Mesenchymal stem cell (in vitro differentiated cells and primary cell): Measurements from ENCODE around the gene HSD3B7.

Experiments used
- DNase-seq: peaks from one replicate; pipeline ENCODE4 v3.0.0-alpha.2; 2013
- H2AFZ ChIP-seq: one replicate; pipeline ENCODE4 v1.6.1; 2013; ENCODE audit warnings: low read depth, mild to moderate bottlenecking, control low read depth, inconsistent platforms, low read length, moderate library complexity
- H2AK5ac ChIP-seq: 2 replicates; pipeline ENCODE4 v1.6.1; 2013; ENCODE audit warnings: low read length, moderate library complexity, mild to moderate bottlenecking, inconsistent platforms; ENCODE audit not compliant: severe bottlenecking
- H2BK120ac ChIP-seq: one replicate; pipeline ENCODE4 v1.6.1; 2013; ENCODE audit warnings: low read depth, mild to moderate bottlenecking, inconsistent platforms, low read length, moderate library complexity
- H2BK12ac ChIP-seq, 2 experiments: one replicate each; pipeline ENCODE4 v1.6.1; 2013; ENCODE audit warnings: inconsistent platforms in 2 of 2, low read length in 2 of 2, mild to moderate bottlenecking in 2 of 2, moderate library complexity in 2 of 2, control low read depth in 1 of 2
- H2BK15ac ChIP-seq: one replicate; pipeline ENCODE4 v1.6.1; 2013; ENCODE audit warnings: mild to moderate bottlenecking, low read depth, inconsistent platforms; ENCODE audit not compliant: poor library complexity, severe bottlenecking
- H2BK5ac ChIP-seq: 2 replicates; pipeline ENCODE4 v1.6.1; 2013; ENCODE audit warnings: low read depth, mild to moderate bottlenecking, low read length, control low read depth, inconsistent platforms; ENCODE audit not compliant: poor library complexity, severe bottlenecking
- H3K14ac ChIP-seq, 2 experiments: one replicate each; pipeline ENCODE4 v1.6.1; 2013; ENCODE audit warnings: inconsistent platforms in 2 of 2, low read length in 2 of 2, control low read depth in 1 of 2, mild to moderate bottlenecking in 1 of 2, moderate library complexity in 1 of 2
- H3K18ac ChIP-seq, 2 experiments: one replicate each; pipeline ENCODE4 v1.6.1; 2013; ENCODE audit warnings: inconsistent platforms in 2 of 2, low read length in 2 of 2, control low read depth in 1 of 2, low read depth in 1 of 2, mild to moderate bottlenecking in 1 of 2
- H3K23ac ChIP-seq, 2 experiments: one replicate each; pipeline ENCODE4 v1.6.1; 2013; ENCODE audit warnings: inconsistent platforms in 2 of 2, low read length in 2 of 2, mild to moderate bottlenecking in 2 of 2, moderate library complexity in 2 of 2, control low read depth in 1 of 2
- H3K27ac ChIP-seq: 2 replicates; pipeline ENCODE4 v1.5.1; 2013; ENCODE audit warnings: mild to moderate bottlenecking, moderate library complexity, low read length, control low read depth, inconsistent platforms; ENCODE audit not compliant: poor library complexity, severe bottlenecking
- H3K27me3 ChIP-seq, 2 experiments: 2 replicates each; pipeline versions ENCODE4 v1.6.1 to v1.7.0; 2013; ENCODE audit warnings: low read length in 2 of 2, mild to moderate bottlenecking in 2 of 2, moderate library complexity in 2 of 2, control low read depth in 1 of 2, inconsistent platforms in 1 of 2; ENCODE audit not compliant: control insufficient read depth in 1 of 2, insufficient read depth in 1 of 2
- H3K36me3 ChIP-seq, 2 experiments: 2 replicates each; pipeline versions ENCODE4 v1.6.1 to v1.7.0; 2013; ENCODE audit warnings: low read length in 2 of 2, control low read depth in 1 of 2, inconsistent platforms in 1 of 2, low read depth in 1 of 2, mild to moderate bottlenecking in 1 of 2; ENCODE audit not compliant: insufficient read depth in 2 of 2, control insufficient read depth in 1 of 2
- H3K4ac ChIP-seq, 2 experiments: one replicate each; pipeline ENCODE4 v1.6.1; 2013; ENCODE audit warnings: inconsistent platforms in 2 of 2, low read length in 2 of 2, mild to moderate bottlenecking in 2 of 2, moderate library complexity in 2 of 2, control low read depth in 1 of 2, low read depth in 1 of 2
- H3K4me1 ChIP-seq: 2 replicates; pipeline ENCODE4 v1.6.1; 2013; ENCODE audit warnings: low read depth, low read length, control low read depth; ENCODE audit not compliant: control insufficient read depth, insufficient read depth
- H3K4me2 ChIP-seq: 2 replicates; pipeline ENCODE4 v1.6.1; 2013; ENCODE audit warnings: low read length, mild to moderate bottlenecking, inconsistent platforms; ENCODE audit not compliant: poor library complexity, severe bottlenecking
- H3K4me3 ChIP-seq, 2 experiments: 2 replicates each; pipeline versions ENCODE4 v1.5.1 to v1.7.0; 2013; ENCODE audit warnings: low read length in 2 of 2, mild to moderate bottlenecking in 2 of 2, control low read depth in 1 of 2, low read depth in 1 of 2; ENCODE audit not compliant: insufficient read depth in 1 of 2
- H3K79me1 ChIP-seq: replicated peaks from 2 replicates; pipeline ENCODE4 v1.6.1; 2013; ENCODE audit warnings: mild to moderate bottlenecking, control low read depth, low read length, inconsistent platforms; ENCODE audit not compliant: poor library complexity, severe bottlenecking
- H3K9ac ChIP-seq: 2 replicates; pipeline ENCODE4 v1.7.0; 2013; ENCODE audit warnings: mild to moderate bottlenecking, low read length, moderate library complexity
- H3K9me3 ChIP-seq: 2 replicates; pipeline ENCODE4 v1.7.0; 2013; ENCODE audit warnings: mild to moderate bottlenecking, low read length; ENCODE audit not compliant: control insufficient read depth
- H4K8ac ChIP-seq: one replicate; pipeline ENCODE4 v1.6.1; 2013; ENCODE audit warnings: inconsistent platforms, mild to moderate bottlenecking, low read length, moderate library complexity
- H4K91ac ChIP-seq: one replicate; pipeline ENCODE4 v1.6.1; 2013; ENCODE audit warnings: mild to moderate bottlenecking, low read length, inconsistent platforms
- WGBS: methylation state at CpG from one replicate; pipeline ENCODE4 v1.1.7; 2013; ENCODE audit warnings: mixed read lengths; 5-methylcytosine and 5-hydroxymethylcytosine counted together

The HSD3B7 gene

GRCh38 chr16:30963925-30964511, 21.0 kb upstream of the HSD3B7 start:
- H3K9ac ChIP-seq, result no peak overlapping the region
- no peak overlapping the region for H3K23ac ChIP-seq
- H3K18ac ChIP-seq, result no peak overlapping the region
- H3K27ac ChIP-seq, result no peak overlapping the region
- H3K79me1 ChIP-seq, result peaks cover 64% of the 10 kb centered on the region
- no peak overlapping the region for H2BK5ac ChIP-seq
- H3K4ac ChIP-seq, result no peak overlapping the region
- no peak overlapping the region for H4K91ac ChIP-seq
- no peak overlapping the region for H3K14ac ChIP-seq
- no peak overlapping the region for H3K4me3 ChIP-seq
- H2BK120ac ChIP-seq, result no peak overlapping the region
- no peak for DNase-seq
- H3K9me3 ChIP-seq, result no peaks in the 10 kb centered on the region
- H2AFZ ChIP-seq, result no peak overlapping the region
- H2BK12ac ChIP-seq, result no peak overlapping the region
- H3K27me3 ChIP-seq, result no peaks in the 10 kb centered on the region
- no peak overlapping the region for H2AK5ac ChIP-seq
- peaks cover 83 to 84% of the 10 kb centered on the region in 2 experiments for H3K36me3 ChIP-seq
- peaks cover 2% of the 10 kb centered on the region for H3K4me1 ChIP-seq
- H4K8ac ChIP-seq, result no peak overlapping the region
- H2BK15ac ChIP-seq, result no peak overlapping the region
- no peak overlapping the region for H3K4me2 ChIP-seq
- 97% methylated on average over 18 of the region's 18 CpGs for WGBS

DNA sequence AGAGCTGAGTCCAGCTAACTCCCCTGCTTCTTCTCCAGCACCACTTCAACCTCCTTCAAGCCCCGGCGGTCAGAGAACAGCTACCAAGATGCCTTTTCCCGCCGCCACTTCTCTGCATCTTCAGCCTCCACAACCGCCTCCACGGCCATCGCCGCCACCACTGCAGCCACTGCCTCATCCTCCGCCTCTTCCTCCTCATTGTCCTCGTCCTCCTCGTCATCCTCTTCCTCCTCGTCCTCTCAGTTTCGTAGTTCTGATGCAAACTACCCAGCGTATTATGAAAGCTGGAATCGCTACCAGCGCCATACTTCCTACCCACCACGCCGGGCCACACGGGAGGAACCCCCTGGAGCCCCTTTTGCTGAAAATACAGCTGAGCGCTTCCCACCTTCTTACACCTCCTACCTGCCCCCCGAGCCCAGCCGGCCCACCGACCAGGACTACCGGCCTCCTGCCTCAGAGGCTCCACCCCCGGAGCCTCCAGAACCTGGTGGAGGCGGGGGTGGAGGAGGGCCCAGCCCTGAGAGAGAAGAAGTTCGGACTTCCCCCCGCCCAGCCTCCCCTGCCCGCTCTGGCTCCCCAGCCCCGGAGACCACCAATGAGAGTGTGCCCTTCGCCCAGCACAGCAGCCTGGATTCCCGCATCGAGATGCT, 20.3 kb upstream of the HSD3B7 start:
- Histone ChIP-seq H3K4me2 (no peak overlapping the region), H2BK120ac (no peak overlapping the region), H3K27me3 (no peaks in the 10 kb centered on the region), H3K4me1 (no peaks in the 10 kb centered on the region), H2BK12ac (no peak overlapping the region), H3K4ac (no peak overlapping the region), H3K36me3 (peaks cover 85 to 86% of the 10 kb centered on the region in 2 experiments), H3K79me1 (peaks cover 63% of the 10 kb centered on the region), H3K23ac (no peak overlapping the region), H2AK5ac (no peak overlapping the region), H2BK15ac (no peak overlapping the region), H2AFZ (no peak overlapping the region), H4K8ac (no peak overlapping the region), H3K14ac (no peak overlapping the region), H3K4me3 (no peak overlapping the region), H3K9ac (no peak overlapping the region), H3K9me3 (no peaks in the 10 kb centered on the region), H4K91ac (no peak overlapping the region), H3K27ac (no peak overlapping the region), H3K18ac (no peak overlapping the region), H2BK5ac (no peak overlapping the region)
- no peak for DNase-seq
- 96% methylated on average over 33 of the region's 33 CpGs for WGBS

DNA sequence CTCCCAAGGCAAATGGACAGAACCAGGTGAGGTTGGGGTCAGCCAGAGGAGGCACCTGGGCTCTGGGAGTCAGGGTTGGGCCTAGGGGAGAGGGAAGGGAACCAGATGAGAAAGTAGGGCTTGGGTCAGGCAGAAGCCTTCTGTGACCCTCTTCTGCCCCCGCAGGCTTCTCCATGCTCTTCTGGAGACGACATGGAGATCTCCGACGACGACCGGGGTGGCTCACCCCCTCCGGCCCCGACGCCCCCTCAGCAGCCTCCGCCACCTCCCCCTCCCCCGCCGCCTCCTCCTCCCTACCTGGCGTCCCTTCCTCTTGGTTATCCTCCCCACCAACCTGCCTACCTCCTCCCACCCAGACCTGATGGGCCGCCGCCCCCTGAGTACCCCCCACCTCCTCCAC, 19.6 kb upstream of the HSD3B7 start:
- Histone ChIP-seq H2AK5ac (no peak overlapping the region), H3K79me1 (peaks cover 58% of the 10 kb centered on the region), H3K4me1 (no peaks in the 10 kb centered on the region), H2BK120ac (no peak overlapping the region), H3K4me3 (no peak overlapping the region), H3K4ac (no peak overlapping the region), H3K4me2 (no peak overlapping the region), H4K91ac (no peak overlapping the region), H3K9me3 (no peaks in the 10 kb centered on the region), H3K14ac (no peak overlapping the region), H3K23ac (no peak overlapping the region), H2BK15ac (no peak overlapping the region), H3K18ac (no peak overlapping the region), H2BK12ac (no peak overlapping the region), H3K9ac (no peak overlapping the region), H3K36me3 (peaks cover 82 to 84% of the 10 kb centered on the region in 2 experiments), H2BK5ac (no peak overlapping the region), H2AFZ (no peak overlapping the region), H3K27ac (no peak overlapping the region), H4K8ac (no peak overlapping the region), H3K27me3 (no peaks in the 10 kb centered on the region)
- no peak for DNase-seq
- 96% methylated on average over 15 of the region's 15 CpGs for WGBS

- 95% methylated on average over 19 of the region's 19 CpGs for WGBS
- H2BK5ac ChIP-seq, result no peak overlapping the region
- H4K91ac ChIP-seq, result no peak overlapping the region
- no peak overlapping the region for H2BK15ac ChIP-seq
- H3K9me3 ChIP-seq, result no peaks in the 10 kb centered on the region
- no peak overlapping the region for H3K4me3 ChIP-seq
- no peak for DNase-seq
- no peak overlapping the region for H3K18ac ChIP-seq
- peaks cover 82 to 86% of the 10 kb centered on the region in 2 experiments for H3K36me3 ChIP-seq
- H3K79me1 ChIP-seq, result peaks cover 59% of the 10 kb centered on the region
- H3K4me2 ChIP-seq, result no peak overlapping the region
- H3K27ac ChIP-seq, result no peak overlapping the region
- H3K14ac ChIP-seq, result no peak overlapping the region
- no peaks in the 10 kb centered on the region for H3K27me3 ChIP-seq
- no peak overlapping the region for H3K9ac ChIP-seq
- no peak overlapping the region for H4K8ac ChIP-seq
- no peak overlapping the region for H3K23ac ChIP-seq
- H2AK5ac ChIP-seq, result no peak overlapping the region
- H3K4ac ChIP-seq, result no peak overlapping the region
- H2BK120ac ChIP-seq, result no peak overlapping the region
- no peaks in the 10 kb centered on the region for H3K4me1 ChIP-seq
- no peak overlapping the region for H2BK12ac ChIP-seq
- no peak overlapping the region for H2AFZ ChIP-seq
Measured at GRCh38 chr16:30966033-30966619, 18.9 kb upstream of the HSD3B7 start.
